A549 treated with ZK216348 at 1 μM for 4 hours (cell line): Measurements from ENCODE around the gene RCAN1. TPM values are rescaled to one million over a fixed set of nuclear protein-coding genes. Genes with fewer than 3 reads are reported as not detected.

Experiments used
- total RNA-seq: library from RNA; stranded (reverse); fragments of 200-300 nt; extraction: Qiagen RNA extraction; gene quantifications from 5 replicates; pipeline ENCODE4 v1.2.3, GENCODE V29; 2022; ENCODE audit warnings: low read depth

Gene RCAN1
- total RNA-seq: 10.2 to 13.3 TPM (median 12.1 TPM) in 5 replicates

GRCh38 chr21:34614628-34615486, at the start of gene RCAN1:
Gene RCAN1 (minus strand): TSS chr21:34615113. CDS start chr21:34615011, 102 bp downstream.

DNA sequence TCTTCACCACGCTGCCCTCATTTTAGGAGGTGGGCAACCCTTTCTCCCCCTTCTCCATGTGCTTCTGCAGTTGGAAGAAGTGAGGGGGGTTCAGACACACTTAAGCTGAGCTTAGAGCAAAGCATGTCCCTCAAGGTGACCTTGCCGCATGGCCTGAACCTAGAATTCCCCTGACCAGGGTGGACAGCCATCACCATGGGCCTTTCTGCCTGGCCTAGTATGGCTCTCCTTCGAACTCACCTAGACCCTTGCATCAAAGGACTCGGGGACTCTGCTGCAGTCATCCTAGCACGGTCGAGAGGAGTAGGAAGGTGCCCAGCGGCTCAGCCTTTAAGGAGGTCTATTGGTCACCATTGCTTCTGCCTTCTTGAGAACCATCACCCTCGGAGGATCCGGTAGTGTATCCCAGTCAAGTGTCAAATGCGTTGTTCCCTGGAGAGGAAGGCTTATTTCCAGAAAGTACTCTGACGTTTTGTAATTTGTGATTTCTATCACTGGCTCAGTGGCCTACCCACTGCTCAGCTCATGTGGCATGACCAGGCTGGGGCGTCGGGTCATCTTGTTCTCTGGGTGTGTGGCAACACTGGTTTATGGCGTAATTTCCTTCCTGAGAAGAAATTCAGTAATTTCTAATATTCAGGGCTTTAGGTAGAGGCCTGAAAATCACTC, 103.0 kb downstream of the RCAN1 start, which contains the start of gene KCNE1:
KCNE1 (minus strand) TSS at position 424 of the 669 bp plus-strand sequence. CDS start 62,576 bp downstream, outside the sequence.

Other genes with a start within 250 kb of the RCAN1 start
- 1.2 to 24.0 TPM (median 1.5 TPM) in 5 replicates for gene SMIM11, start 239.6 kb downstream of the RCAN1 start, total RNA-seq
- not detected in 5 replicates for gene SMIM34, start 191.2 kb downstream of the RCAN1 start, total RNA-seq
- not detected in 5 replicates for gene KCNE1, start 102.9 kb downstream of the RCAN1 start, total RNA-seq
- 0.05 to 0.12 TPM (median 0.10 TPM) in 4 of 5 replicates, not detected in the other for gene CLIC6, start 53.9 kb upstream of the RCAN1 start, total RNA-seq